ENCODE data around the gene TSSK3.

DNA sequence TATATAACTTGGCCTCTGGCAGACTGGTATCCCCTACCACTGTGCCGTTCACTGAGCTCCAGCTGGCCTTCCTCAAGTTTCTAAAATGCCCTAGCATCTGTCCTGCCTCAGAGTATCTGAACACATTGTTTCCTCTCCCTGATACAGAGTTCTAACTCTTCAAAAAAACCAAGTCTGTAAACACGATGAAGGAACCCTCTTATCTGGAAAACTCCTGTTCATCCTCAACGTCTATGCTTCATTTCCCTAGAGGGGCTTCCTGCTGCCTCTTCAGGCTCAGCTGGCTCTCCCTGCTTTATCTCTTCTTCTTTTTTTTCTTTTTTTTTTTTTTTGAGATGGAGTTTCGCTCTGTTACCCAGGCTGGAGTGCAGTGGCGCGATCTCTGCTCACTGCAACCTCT lies 26.3 kb downstream of the TSSK3 start:
- TF ChIP-seq, protein P1, sequence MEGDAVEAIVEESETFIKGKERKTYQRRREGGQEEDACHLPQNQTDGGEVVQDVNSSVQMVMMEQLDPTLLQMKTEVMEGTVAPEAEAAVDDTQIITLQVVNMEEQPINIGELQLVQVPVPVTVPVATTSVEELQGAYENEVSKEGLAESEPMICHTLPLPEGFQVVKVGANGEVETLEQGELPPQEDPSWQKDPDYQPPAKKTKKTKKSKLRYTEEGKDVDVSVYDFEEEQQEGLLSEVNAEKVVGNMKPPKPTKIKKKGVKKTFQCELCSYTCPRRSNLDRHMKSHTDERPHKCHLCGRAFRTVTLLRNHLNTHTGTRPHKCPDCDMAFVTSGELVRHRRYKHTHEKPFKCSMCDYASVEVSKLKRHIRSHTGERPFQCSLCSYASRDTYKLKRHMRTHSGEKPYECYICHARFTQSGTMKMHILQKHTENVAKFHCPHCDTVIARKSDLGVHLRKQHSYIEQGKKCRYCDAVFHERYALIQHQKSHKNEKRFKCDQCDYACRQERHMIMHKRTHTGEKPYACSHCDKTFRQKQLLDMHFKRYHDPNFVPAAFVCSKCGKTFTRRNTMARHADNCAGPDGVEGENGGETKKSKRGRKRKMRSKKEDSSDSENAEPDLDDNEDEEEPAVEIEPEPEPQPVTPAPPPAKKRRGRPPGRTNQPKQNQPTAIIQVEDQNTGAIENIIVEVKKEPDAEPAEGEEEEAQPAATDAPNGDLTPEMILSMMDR (IDR thresholded peaks at IDR 0.05), result no peak
- TF ChIP-seq GRHL2 (CRISPR knock-in tag; IDR thresholded peaks at IDR 0.05; ENCODE audit: insufficient replicate concordance, severe bottlenecking) (no peak), SMAD3 (CRISPR knock-in tag; IDR thresholded peaks at IDR 0.05; ENCODE audit: borderline replicate concordance) (no peak), ZBTB21 (CRISPR knock-in tag; IDR thresholded peaks at IDR 0.05; ENCODE audit: borderline replicate concordance) (no peak), CREM (CRISPR knock-in tag; IDR thresholded peaks at IDR 0.05) (no peak), ZNF138 (CRISPR knock-in tag; conservative IDR thresholded peaks at IDR 0.05) (no peak)
- TF ChIP-seq, protein P2, sequence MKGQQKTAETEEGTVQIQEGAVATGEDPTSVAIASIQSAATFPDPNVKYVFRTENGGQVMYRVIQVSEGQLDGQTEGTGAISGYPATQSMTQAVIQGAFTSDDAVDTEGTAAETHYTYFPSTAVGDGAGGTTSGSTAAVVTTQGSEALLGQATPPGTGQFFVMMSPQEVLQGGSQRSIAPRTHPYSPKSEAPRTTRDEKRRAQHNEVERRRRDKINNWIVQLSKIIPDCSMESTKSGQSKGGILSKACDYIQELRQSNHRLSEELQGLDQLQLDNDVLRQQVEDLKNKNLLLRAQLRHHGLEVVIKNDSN (CRISPR knock-in tag; IDR thresholded peaks at IDR 0.05), result no peak
- TF ChIP-seq, protein P3, sequence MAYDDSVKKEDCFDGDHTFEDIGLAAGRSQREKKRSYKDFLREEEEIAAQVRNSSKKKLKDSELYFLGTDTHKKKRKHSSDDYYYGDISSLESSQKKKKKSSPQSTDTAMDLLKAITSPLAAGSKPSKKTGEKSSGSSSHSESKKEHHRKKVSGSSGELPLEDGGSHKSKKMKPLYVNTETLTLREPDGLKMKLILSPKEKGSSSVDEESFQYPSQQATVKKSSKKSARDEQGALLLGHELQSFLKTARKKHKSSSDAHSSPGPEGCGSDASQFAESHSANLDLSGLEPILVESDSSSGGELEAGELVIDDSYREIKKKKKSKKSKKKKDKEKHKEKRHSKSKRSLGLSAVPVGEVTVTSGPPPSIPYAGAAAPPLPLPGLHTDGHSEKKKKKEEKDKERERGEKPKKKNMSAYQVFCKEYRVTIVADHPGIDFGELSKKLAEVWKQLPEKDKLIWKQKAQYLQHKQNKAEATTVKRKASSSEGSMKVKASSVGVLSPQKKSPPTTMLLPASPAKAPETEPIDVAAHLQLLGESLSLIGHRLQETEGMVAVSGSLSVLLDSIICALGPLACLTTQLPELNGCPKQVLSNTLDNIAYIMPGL (CRISPR knock-in tag; IDR thresholded peaks at IDR 0.05), result no peak
- TF ChIP-seq, protein P4, sequence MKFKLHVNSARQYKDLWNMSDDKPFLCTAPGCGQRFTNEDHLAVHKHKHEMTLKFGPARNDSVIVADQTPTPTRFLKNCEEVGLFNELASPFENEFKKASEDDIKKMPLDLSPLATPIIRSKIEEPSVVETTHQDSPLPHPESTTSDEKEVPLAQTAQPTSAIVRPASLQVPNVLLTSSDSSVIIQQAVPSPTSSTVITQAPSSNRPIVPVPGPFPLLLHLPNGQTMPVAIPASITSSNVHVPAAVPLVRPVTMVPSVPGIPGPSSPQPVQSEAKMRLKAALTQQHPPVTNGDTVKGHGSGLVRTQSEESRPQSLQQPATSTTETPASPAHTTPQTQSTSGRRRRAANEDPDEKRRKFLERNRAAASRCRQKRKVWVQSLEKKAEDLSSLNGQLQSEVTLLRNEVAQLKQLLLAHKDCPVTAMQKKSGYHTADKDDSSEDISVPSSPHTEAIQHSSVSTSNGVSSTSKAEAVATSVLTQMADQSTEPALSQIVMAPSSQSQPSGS (CRISPR knock-in tag; IDR thresholded peaks at IDR 0.05; ENCODE audit: borderline replicate concordance, low read depth), result no peak
- TF ChIP-seq, protein P5, sequence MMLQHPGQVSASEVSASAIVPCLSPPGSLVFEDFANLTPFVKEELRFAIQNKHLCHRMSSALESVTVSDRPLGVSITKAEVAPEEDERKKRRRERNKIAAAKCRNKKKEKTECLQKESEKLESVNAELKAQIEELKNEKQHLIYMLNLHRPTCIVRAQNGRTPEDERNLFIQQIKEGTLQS (CRISPR knock-in tag; conservative IDR thresholded peaks at IDR 0.05), result no peak
